Astrocyte (in vitro differentiated cells and primary cell): ENCODE data around the gene GRK6.

Experiments used
- CTCF ChIP-seq: IDR thresholded peaks from 2 replicates; pipeline ENCODE4 v1.5.1; 2011; ENCODE audit warnings: low read depth, mild to moderate bottlenecking, inconsistent platforms, low read length, moderate library complexity; ENCODE audit not compliant: insufficient read depth
- EZH2 ChIP-seq: IDR thresholded peaks from 2 replicates; pipeline ENCODE4 v1.6.1; 2012; ENCODE audit warnings: mild to moderate bottlenecking, low read length, inconsistent platforms; ENCODE audit not compliant: insufficient read depth

GRCh38 chr5:177402271-177403043, 24.0 kb upstream of the GRK6 start:
- TF ChIP-seq CTCF: peak; percentile 27
- peak; percentile 59 for TF ChIP-seq EZH2
